HEK293T (cell line): Measurements from ENCODE around the gene TP53RK.

Experiments
- ARNT ChIP-seq: fragments of 450-650 bp; IDR thresholded peaks from 2 replicates; pipeline ENCODE4 v1.6.1; 2017; ENCODE audit warnings: mild to moderate bottlenecking
- BHLHE40 ChIP-seq: fragments of 450-650 bp; IDR thresholded peaks from 2 replicates; pipeline ENCODE4 v1.6.1; 2016; ENCODE audit warnings: mild to moderate bottlenecking, moderate library complexity, borderline replicate concordance
- ELF4 ChIP-seq: fragments of 450-650 bp; IDR thresholded peaks from 2 replicates; pipeline ENCODE4 v1.6.1; 2017; ENCODE audit warnings: antibody characterized with exemption
- FOXA1 ChIP-seq: fragments of 450-650 bp; IDR thresholded peaks from 2 replicates; pipeline ENCODE4 v1.6.1; 2016; ENCODE audit warnings: mild to moderate bottlenecking
- FOXM1 ChIP-seq: fragments of 450-650 bp; IDR thresholded peaks from 2 replicates; pipeline ENCODE4 v1.6.1; 2017; ENCODE audit warnings: mild to moderate bottlenecking, borderline replicate concordance
- HDGF ChIP-seq: fragments of 450-650 bp; IDR thresholded peaks from 2 replicates; pipeline ENCODE4 v1.6.1; 2017; ENCODE audit warnings: antibody characterized with exemption, borderline replicate concordance
- LEF1 ChIP-seq: fragments of 450-650 bp; IDR thresholded peaks from 2 replicates; pipeline ENCODE4 v1.6.1; 2017; ENCODE audit warnings: mild to moderate bottlenecking, borderline replicate concordance
- PKNOX1 ChIP-seq: fragments of 450-650 bp; IDR thresholded peaks from 2 replicates; pipeline ENCODE4 v1.6.1; 2016
- SP1 ChIP-seq: fragments of 450-650 bp; IDR thresholded peaks from 2 replicates; pipeline ENCODE4 v1.6.1; 2017
- SUZ12 ChIP-seq: fragments of 450-650 bp; IDR thresholded peaks from 2 replicates; pipeline ENCODE4 v1.6.1; 2016; ENCODE audit warnings: mild to moderate bottlenecking
- TARDBP ChIP-seq: fragments of 450-650 bp; IDR thresholded peaks from 2 replicates; pipeline ENCODE4 v1.6.1; 2016

- no peak for TF ChIP-seq BHLHE40
- TF ChIP-seq FOXM1: no peak
- TF ChIP-seq ARNT: no peak
- no peak for TF ChIP-seq SP1
- TF ChIP-seq TARDBP: no peak
- TF ChIP-seq SUZ12: no peak
- no peak for TF ChIP-seq ELF4
- TF ChIP-seq LEF1: no peak
- TF ChIP-seq FOXA1: no peak
- no peak for TF ChIP-seq PKNOX1
- no peak for TF ChIP-seq HDGF
Observed at GRCh38 chr20:46722450-46722849, 33.2 kb upstream of the TP53RK start.
